Aorta (tissue), 5 donors: ENCODE measurements around the gene CLDN15. TPM values are rescaled to one million over a fixed set of nuclear protein-coding genes. Genes with fewer than 3 reads are reported as not detected.
"Not testable (repeated sequence)": the region's sequence is repeated elsewhere in the genome, so short reads cannot be mapped to it uniquely, and the experiment has no call there.

Experiments
- ATAC-seq: fragments of 200-7000 bp; cut with Tn5 transposase; one replicate; pipeline ENCODE4 v1.9.1; 2022; ENCODE audit warnings: moderate library complexity; ENCODE audit not compliant: low FRiP score
- DNase-seq, 2 donors: peaks; one replicate each; pipeline ENCODE4 v3.0.0-alpha.2; 2020
- H3K27ac ChIP-seq, 2 donors: one replicate each; pipeline ENCODE4 v1.5.1; 2013; ENCODE audit warnings: low read length in 2 of 2, mild to moderate bottlenecking in 2 of 2, moderate library complexity in 2 of 2, control low read depth in 1 of 2, inconsistent platforms in 1 of 2, low read depth in 1 of 2
- H3K27me3 ChIP-seq, 2 donors: one replicate each; pipeline ENCODE4 v1.6.1; 2013; ENCODE audit warnings: control low read depth in 1 of 2, low read length in 1 of 2, mild to moderate bottlenecking in 1 of 2, moderate library complexity in 1 of 2; ENCODE audit not compliant: insufficient read depth in 2 of 2, control insufficient read depth in 1 of 2
- H3K36me3 ChIP-seq, 2 donors: one replicate each; pipeline ENCODE4 v1.6.1; 2013; ENCODE audit warnings: control low read depth in 1 of 2, low read length in 1 of 2, mild to moderate bottlenecking in 1 of 2; ENCODE audit not compliant: insufficient read depth in 2 of 2, control insufficient read depth in 1 of 2
- H3K4me1 ChIP-seq, 2 donors: one replicate each; pipeline ENCODE4 v1.6.1; 2013; ENCODE audit warnings: low read length in 2 of 2, control low read depth in 1 of 2, mild to moderate bottlenecking in 1 of 2, moderate library complexity in 1 of 2; ENCODE audit not compliant: insufficient read depth in 2 of 2, control insufficient read depth in 1 of 2
- H3K4me3 ChIP-seq, 2 donors: one replicate each; pipeline ENCODE4 v1.5.1; 2013; ENCODE audit warnings: low read length in 2 of 2, control low read depth in 1 of 2, mild to moderate bottlenecking in 1 of 2
- H3K9me3 ChIP-seq: one replicate; pipeline ENCODE4 v1.6.1; 2013; ENCODE audit warnings: mild to moderate bottlenecking, low read length; ENCODE audit not compliant: control insufficient read depth
- WGBS, 2 donors: extraction: QIAGEN DNeasy Blood & Tissue Kit; methylation state at CpG; one replicate each; pipeline ENCODE4 v1.1.7; 2013; 5-methylcytosine and 5-hydroxymethylcytosine counted together
- intact Hi-C, 2 donors: fragments of 100-400 bp; cut with DNase I; formaldehyde crosslinking; loops; one replicate each; pipeline versions ENCODE4 v1.14.2 to v1.15.0; 2022
- polyA plus RNA-seq, 2 donors: library from polyadenylated mRNA; stranded (reverse); fragments of 200-250 nt; gene quantifications; one replicate each; pipeline ENCODE4 v1.2.3, GENCODE V29; 2013
- total RNA-seq, 2 donors: library from RNA; stranded (reverse); fragmentation: NEBNext Ultra II Directional; extraction: Animal tissue kit (Norgen Biotek cat#: 25700); gene quantifications; one replicate each; pipeline ENCODE4 v1.2.1, GENCODE V29; 2021
- donor health status: healthy with polysubstance abuse.
- donor health status: Bipolar disorder and iron deficiency.
- donor health status: DM: no; HTN: no; CAD: no.
- donor health status: DM: no; HTN: no; CAD: no.
- donor health status: DM: yes; HTN: yes; CAD: no.

CLDN15 gene
- total and polyA plus RNA-seq, 4 donors, result 6.5 to 19.7 (median 11.1) TPM

DNA sequence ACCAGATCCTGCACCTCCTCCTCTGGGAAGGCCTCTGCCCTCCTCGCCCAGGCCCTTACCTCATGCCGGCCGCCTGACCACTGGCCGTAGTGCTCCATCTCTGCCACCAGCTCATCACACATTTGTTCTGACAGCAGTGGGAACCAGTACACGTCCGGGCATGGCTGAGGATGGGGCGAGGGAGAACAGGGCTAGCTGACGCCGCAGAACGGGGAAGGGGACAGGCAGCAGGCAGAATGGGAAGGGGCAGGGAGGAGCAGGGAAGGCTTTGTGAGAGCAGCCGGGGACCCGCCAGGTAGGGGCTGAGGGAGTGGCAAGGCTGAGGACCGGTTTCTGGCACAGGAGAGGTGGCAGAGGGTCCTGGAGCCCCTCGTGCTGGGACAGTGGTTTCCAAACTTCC lies 28.8 kb downstream of the CLDN15 start:
- H3K4me1 ChIP-seq, result no peaks in the 10 kb centered on the region
- no peaks in the 10 kb centered on the region for H3K9me3 ChIP-seq
- intact Hi-C loops, result no loop called here
- WGBS, 2 donors, result 88 to 92% methylated on average over 14 of the region's 14 CpGs
- no peak overlapping the region for H3K27ac ChIP-seq
- H3K27me3 ChIP-seq, result no peaks in the 10 kb centered on the region
- DNase-seq (no peak), ATAC-seq (no peak)
- H3K4me3 ChIP-seq, result no peak overlapping the region
- peaks cover 0 to 7% of the 10 kb centered on the region in 2 donors for H3K36me3 ChIP-seq

DNA sequence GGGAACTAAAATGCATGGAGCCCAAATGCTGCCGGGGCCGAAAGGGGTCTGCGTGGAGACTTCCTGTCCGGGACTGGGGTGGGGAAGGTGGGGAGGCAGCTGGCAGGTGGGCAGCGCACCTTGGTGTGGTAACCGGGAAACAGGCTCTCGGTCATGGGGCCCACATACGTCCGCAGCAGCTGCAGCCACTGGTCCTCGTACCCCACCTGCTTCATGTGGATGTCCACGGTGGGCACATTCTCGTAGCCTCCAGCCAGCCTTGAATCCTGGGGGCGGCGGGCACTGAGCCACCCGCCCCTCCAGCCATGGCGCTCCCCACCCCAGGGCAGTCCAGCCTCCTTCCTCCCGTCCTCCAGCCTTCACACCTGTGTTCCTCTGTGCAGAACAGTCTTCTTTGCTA lies 30.1 kb downstream of the CLDN15 start:
- no peak for DNase-seq
- Histone ChIP-seq H3K27me3 (no peaks in the 10 kb centered on the region), H3K36me3 (peaks cover 0 to 7% of the 10 kb centered on the region in 2 donors), H3K27ac (no peak overlapping the region), H3K9me3 (no peaks in the 10 kb centered on the region), H3K4me1 (no peaks in the 10 kb centered on the region), H3K4me3 (no peak overlapping the region)
- WGBS, 2 donors, result 88 to 91% methylated on average over 13 to 17 of the region's 17 CpGs
- ATAC-seq, result peak; percentile 20
- intact Hi-C loops, result no loop called here

DNA sequence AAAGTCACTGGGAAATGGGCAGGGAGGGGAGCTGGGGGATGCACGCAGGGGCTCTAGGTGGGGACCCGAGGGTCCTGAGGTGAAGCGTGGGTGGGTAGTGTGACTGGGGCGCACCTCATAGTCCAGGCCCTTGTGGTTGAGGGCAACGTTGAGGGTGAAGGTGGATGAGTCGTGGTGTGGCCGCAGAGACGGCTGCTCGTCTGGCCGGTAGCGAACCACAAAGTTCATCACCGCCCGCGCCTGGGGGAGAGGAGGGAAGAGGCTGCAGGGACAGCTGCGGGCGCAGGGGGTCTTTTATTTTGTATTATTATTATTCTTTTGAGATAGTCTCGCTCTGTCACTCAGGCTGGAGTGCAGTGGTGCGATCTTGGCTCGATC lies 30.9 kb downstream of the CLDN15 start:
- no peaks in the 10 kb centered on the region for H3K9me3 ChIP-seq
- DNase-seq (no peak), ATAC-seq (no peak)
- H3K4me1 ChIP-seq, result no peaks in the 10 kb centered on the region
- WGBS, 2 donors, result 89 to 90% methylated on average over 19 of the region's 19 CpGs
- intact Hi-C loops, result no loop called here
- H3K36me3 ChIP-seq, result peaks cover 0 to 4% of the 10 kb centered on the region in 2 donors
- H3K4me3 ChIP-seq, result no peak overlapping the region
- no peaks in the 10 kb centered on the region for H3K27me3 ChIP-seq
- no peak overlapping the region for H3K27ac ChIP-seq

DNA sequence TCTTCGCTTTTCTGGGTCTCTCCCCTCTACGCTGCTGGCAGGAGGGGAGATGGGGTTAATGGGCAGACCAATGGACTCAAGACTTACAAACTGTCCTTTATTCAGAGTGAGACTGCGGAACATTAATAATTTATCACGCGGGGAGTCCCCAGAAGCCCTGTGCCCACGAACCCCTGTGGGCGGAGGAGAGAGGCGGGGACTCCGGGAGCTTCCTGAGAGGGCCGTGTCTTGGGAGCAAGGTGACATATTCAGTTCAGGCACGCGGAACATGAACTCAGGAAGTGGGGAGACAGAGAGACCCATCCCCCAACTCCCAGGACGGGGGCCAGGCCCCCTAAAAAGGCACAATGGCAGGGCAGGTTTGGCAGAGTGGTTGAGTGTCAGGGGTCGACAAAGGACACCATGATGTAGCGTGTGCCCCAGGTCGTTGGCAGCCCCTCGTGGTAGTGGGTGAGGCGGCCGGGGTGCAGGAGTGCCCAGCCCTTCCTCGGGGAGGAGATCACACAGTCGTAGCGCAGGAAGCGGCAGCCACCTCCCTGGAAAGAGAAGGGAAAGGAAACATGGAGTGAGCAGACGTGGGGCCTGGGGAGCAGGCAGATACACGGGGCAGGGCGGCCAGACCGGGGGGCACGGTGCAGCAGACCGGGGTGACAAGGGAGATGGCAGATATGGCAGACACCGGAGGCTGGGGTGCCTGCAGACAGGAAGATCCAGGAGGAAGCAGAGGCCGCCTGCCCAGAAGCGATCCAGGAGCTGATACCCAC lies 31.5 kb downstream of the CLDN15 start:
- H3K27me3 ChIP-seq, result no peaks in the 10 kb centered on the region
- DNase-seq (no peak), ATAC-seq (no peak)
- H3K9me3 ChIP-seq, result no peaks in the 10 kb centered on the region
- H3K4me1 ChIP-seq, result no peaks in the 10 kb centered on the region
- WGBS, 2 donors, result 86 to 88% methylated on average over 32 of the region's 32 CpGs
- peaks cover 0 to 4% of the 10 kb centered on the region in 2 donors for H3K36me3 ChIP-seq
- H3K27ac ChIP-seq, result no peak overlapping the region
- no peak overlapping the region for H3K4me3 ChIP-seq
- intact Hi-C loops, result no loop called here

DNA sequence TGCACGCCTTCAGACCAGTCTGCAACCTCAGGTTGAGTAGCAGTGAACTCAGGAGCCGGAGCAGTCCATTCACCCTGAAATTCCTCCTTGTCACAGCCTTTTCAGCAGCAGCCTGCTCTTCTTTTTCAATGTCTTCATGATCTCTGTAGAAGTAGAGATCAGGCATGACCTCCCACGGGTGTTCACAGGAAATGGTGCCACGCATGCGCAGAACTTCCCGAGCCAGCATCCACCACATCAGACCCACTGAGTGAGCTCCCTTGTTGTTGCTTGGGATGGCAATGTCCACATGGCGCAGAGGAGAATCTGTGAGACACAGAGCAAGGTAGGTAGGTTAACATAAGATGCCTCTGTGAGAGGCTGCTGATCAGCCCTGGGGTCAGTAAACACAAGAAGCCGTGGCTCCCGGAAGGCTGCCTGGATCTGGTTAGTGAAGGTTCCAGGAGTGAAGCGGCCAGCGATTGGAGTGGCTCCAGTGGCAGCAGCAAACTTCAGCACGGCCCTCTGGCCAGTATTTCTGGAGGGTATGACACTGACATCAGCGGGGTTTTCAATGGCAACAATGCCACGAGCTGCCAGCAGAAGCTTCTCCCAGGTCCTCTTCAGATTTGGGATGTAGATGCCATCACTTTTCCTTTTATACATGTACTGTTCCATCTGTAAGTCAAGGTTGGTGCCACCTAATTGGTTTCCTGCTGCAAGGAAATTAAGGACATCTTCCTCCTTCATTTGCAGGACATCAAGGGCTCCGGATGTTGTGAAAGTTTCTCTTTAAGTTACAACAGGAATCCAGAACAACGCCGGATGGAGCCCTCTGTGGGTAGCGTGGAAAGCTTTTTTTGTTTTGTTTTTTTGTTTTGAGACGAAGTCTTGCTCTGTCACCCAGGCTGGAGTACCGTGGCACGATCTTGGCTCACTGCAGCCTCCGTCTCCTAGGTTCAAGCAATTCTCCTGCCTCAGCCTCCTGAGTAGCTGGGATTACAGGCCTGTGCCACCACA lies 33.6 kb downstream of the CLDN15 start:
- H3K9me3 ChIP-seq, H3K4me3 ChIP-seq, H3K36me3 ChIP-seq, DNase-seq, H3K27me3 ChIP-seq, ATAC-seq, H3K4me1 ChIP-seq, H3K27ac ChIP-seq, intact Hi-C loops: not testable (repeated sequence)
- WGBS, 2 donors, result 67 to 68% methylated on average over 22 of the region's 22 CpGs

DNA sequence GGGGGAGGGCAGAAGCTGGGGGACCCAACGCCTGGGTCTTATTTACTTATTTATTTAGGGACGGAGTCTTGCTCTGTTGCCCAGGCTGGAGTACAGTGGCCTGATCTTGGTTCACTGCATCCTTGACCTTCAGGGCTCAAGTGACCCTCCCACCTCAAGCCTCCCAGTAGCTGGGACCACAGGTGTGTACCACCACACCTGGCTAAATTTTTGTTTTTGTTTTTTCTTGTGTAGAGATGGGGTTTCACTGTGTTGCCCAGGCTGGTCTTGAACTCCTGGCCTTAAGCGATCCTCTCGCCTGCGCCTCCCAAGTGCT lies 35.0 kb downstream of the CLDN15 start:
- DNase-seq, result no peak
- WGBS, 2 donors, result 79 to 84% methylated on average over 5 of the region's 5 CpGs
- intact Hi-C loops, result no loop called here
- Histone ChIP-seq H3K4me3 (no peak overlapping the region), H3K27ac (no peak overlapping the region), H3K27me3 (no peaks in the 10 kb centered on the region), H3K9me3 (no peaks in the 10 kb centered on the region), H3K4me1 (no peaks in the 10 kb centered on the region), H3K36me3 (no peaks in the 10 kb centered on the region)
- ATAC-seq, result no peak

DNA sequence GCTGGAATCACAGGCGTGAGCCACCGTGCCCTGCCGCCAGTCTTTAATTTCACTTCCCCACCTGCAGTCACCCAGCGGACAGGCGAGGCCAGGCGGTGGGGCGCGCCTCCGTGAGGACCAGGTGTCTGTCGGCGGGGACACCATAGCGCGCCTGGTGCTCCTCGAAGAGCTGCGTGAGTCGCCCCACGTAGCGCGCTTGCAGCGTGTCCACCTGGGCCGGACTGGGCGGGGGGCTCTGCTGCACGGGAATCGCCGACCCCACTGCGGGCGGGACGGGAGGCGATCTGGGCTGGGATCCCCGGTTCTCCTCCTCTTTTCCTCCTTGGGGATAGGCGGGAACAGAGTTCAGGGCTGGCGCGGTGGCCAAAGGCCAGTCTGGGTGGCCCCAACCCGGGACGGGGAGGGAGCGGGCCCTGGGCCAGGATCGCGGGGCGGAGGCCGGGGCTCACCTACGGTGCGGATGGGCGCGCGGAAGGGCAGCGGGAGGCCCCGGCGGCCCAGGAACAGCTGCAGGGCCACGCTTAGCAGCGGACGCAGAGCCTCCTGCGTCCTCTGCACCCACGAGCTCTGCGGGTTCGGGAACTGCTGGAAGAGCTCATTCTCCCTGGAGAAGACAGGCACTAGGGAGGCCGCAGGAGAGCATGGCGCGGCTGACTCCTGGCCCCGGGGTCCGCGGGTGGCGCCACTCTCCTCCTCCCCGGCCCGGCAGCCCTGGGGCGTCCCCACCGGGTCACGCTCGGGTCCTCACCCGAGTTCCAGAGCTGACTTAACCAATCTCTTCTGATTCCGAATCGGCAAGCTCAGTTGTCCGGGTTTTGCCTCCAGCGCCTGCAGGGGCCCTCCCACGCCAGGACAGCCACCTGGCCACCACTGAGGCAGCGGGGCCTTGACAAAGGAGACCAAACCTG lies 35.7 kb downstream of the CLDN15 start:
- intact Hi-C loops, result no loop called here
- WGBS, 2 donors, result 6 to 7% methylated on average over 65 to 75 of the region's 75 CpGs
- Histone ChIP-seq H3K9me3 (no peaks in the 10 kb centered on the region), H3K27me3 (no peaks in the 10 kb centered on the region), H3K36me3 (no peaks in the 10 kb centered on the region), H3K4me3 (no peak overlapping the region), H3K4me1 (no peaks in the 10 kb centered on the region), H3K27ac (no peak overlapping the region)
- DNase-seq (no peak), ATAC-seq (no peak)

DNA sequence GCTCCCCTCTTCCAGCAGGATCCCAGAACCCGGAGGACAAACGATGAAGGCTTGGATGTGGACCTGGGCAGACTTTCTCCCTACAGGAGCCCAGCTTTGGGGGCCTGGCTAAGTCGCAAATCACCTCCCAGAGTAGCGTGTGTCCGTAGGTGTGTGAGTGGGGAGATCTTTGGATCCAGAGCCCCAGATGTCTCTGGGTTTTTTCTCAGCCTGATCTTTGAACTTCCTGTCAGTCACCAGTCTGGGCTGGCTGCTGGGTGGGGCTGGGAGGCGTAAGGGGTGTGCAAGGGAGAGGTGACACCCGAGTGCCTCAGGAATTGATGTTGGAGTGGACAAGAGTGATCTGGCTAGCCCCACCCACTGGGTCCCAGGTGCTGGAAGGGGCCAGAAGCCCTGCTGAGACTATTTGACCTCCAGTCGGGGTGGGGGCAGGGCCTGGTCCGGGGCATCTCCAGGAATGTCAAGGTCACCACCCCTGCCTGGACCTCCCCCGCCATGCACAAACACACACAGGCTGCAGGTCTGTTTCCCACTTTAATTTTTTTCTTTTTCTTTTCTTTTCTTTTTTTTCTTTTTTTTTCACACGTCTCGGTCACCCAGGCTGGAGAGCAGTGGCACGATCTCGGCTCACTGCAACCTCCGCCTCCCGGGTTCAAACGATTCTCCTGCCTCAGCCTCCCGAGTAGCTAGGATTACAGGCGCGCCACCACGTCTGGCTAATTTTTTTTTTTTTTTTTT lies 36.6 kb downstream of the CLDN15 start, which contains the start of gene MOGAT3:
Gene MOGAT3, minus strand, starts transcription at position 175 of the 738 bp plus-strand sequence. CDS start 182 bp downstream, outside the sequence.
- Histone ChIP-seq H3K27me3 (no peaks in the 10 kb centered on the region), H3K9me3 (no peaks in the 10 kb centered on the region), H3K36me3 (no peaks in the 10 kb centered on the region), H3K4me3 (no peak within 1 kb of the TSS), H3K27ac (no peak within 1 kb of the TSS), H3K4me1 (no peaks in the 10 kb centered on the region)
- ATAC-seq, result no peak
- 26 to 29% methylated on average over 21 of the region's 21 CpGs for WGBS, 2 donors
- intact Hi-C loops, result no loop called here
- DNase-seq, result no peak
